Adrenal gland (tissue), 12 donors: ENCODE data around the gene FCHSD2. TPM values are rescaled to one million over a fixed set of nuclear protein-coding genes. Genes with fewer than 3 reads are reported as not detected.
A peak's percentile ranks its signal among the peaks of the same experiment; 100 is the strongest.
"Not testable (repeated sequence)": the region's sequence is repeated elsewhere in the genome, so short reads cannot be mapped to it uniquely, and the experiment has no call there.

Experiments used
- DNase-seq, 7 donors: peaks; one replicate each; pipeline ENCODE4 v3.0.0-alpha.2; 2019 to 2020
- H3K27ac ChIP-seq, 5 donors: fragments of 200-600 bp; sonication (generic) in 4 of 5; 1 replicate in 3 of 5; 2 replicates in 2 of 5; pipeline versions ENCODE4 v1.5.1 to v1.8.0; 2016 to 2020; ENCODE audit warnings: mild to moderate bottlenecking in 1 of 5
- H3K27me3 ChIP-seq: fragments of 200-600 bp; 2 replicates; pipeline ENCODE4 v1.8.0; 2021
- H3K36me3 ChIP-seq, 2 donors: fragments of 200-600 bp; replicated peaks in 1 of 2; 1 replicate in 1 of 2; 2 replicates in 1 of 2; pipeline versions ENCODE4 v1.5.1 to v1.8.0; 2018 to 2022
- H3K4me1 ChIP-seq, 2 donors: fragments of 200-600 bp; replicated peaks in 1 of 2; 1 replicate in 1 of 2; 2 replicates in 1 of 2; pipeline versions ENCODE4 v1.5.1 to v1.8.0; 2018 to 2021
- H3K4me3 ChIP-seq, 4 donors: fragments of 200-600 bp; sonication (generic) in 3 of 4; one replicate each; pipeline ENCODE4 v1.5.1; 2016 to 2018
- H3K9me3 ChIP-seq, 3 donors: fragments of 200-600 bp; sonication (generic) in 1 of 3; replicated peaks in 1 of 3; 1 replicate in 2 of 3; 2 replicates in 1 of 3; pipeline versions ENCODE4 v1.5.1 to v1.8.0; 2016 to 2021
- CTCF ChIP-seq, 6 experiments: fragments of 450-650 bp in 4 of 6; fragments of 200-600 bp in 2 of 6; sonication (generic) in 1 of 6; IDR thresholded peaks; 1 replicate in 5 of 6; 2 replicates in 1 of 6; pipeline versions ENCODE4 v1.5.1 to v1.8.0; 2016 to 2021; ENCODE audit warnings: antibody characterized with exemption in 6 of 6, mild to moderate bottlenecking in 2 of 6, moderate library complexity in 1 of 6
- POLR2A ChIP-seq, 2 donors: fragments of 450-650 bp; IDR thresholded peaks; one replicate each; pipeline ENCODE4 v1.6.1; 2017; ENCODE audit warnings: antibody characterized with exemption in 2 of 2, mild to moderate bottlenecking in 2 of 2, moderate library complexity in 1 of 2
- WGBS, 4 donors: extraction: QIAGEN DNeasy Blood & Tissue Kit in 2 of 4; methylation state at CpG; one replicate each; pipeline versions ENCODE4 v1.1.5 to v1.1.7; 2013 to 2017; 5-methylcytosine and 5-hydroxymethylcytosine counted together
- intact Hi-C, 2 donors: fragments of 100-400 bp; cut with DNase I; formaldehyde crosslinking; loops; one replicate each; pipeline versions ENCODE4 v1.14.1 to v1.15.0; 2022 to 2023
- polyA plus RNA-seq, 3 donors: library from polyadenylated mRNA; stranded (reverse); fragments of 200-250 nt in 2 of 3; fragments of 350-450 nt in 1 of 3; fragmentation: Illumina TruSeq in 1 of 3; extraction: RNeasy Lipid Tissue Mini Kit (QIAGEN cat#74804) in 1 of 3; gene quantifications; one replicate each; pipeline ENCODE4 v1.2.3, GENCODE V29; 2013 to 2014
- total RNA-seq, 9 donors: library from RNA; depleted of rRNA in 4 of 9; stranded (reverse); fragments of >200 nt in 4 of 9; fragments of 120-200 nt in 1 of 9; fragmentation: NEBNext Ultra II Directional in 1 of 9; extraction: Animal tissue kit (Norgen Biotek cat#: 25700) in 1 of 9; gene quantifications; one replicate each; pipeline versions ENCODE4 v1.1.0 to v1.2.4, GENCODE V29; 2013 to 2023
- donor health status: healthy with polysubstance abuse.
- donor health status: Bipolar disorder and iron deficiency.
- donor health status: DM: yes; HTN: yes; CAD: no.
- donor health status: DM: no; HTN: no; CAD: no.
- donor health status: DM: no; HTN: no; CAD: no.
- donor health status: DM: yes; HTN: yes; CAD: no.

Gene FCHSD2
- total and polyA plus RNA-seq, 12 donors = 14.6 to 67.2 (median 32.7) TPM

- Histone ChIP-seq H3K9me3 (no peaks in the 10 kb centered on the region), H3K27me3 (no peaks in the 10 kb centered on the region), H3K4me1 (peaks cover 20 to 39% of the 10 kb centered on the region in 2 donors), H3K4me3 (peak overlapping the region in 2 of 4 donors; percentile 56 to 92), H3K36me3 (peaks cover 0 to 13% of the 10 kb centered on the region in 2 donors), H3K27ac (peak overlapping the region; percentile 85 to 98 (median 94))
- TF ChIP-seq POLR2A (IDR thresholded peaks at IDR 0.05) (no peak), CTCF (IDR thresholded peaks at IDR 0.05) (peak; percentile 32 to 59 (median 51))
- intact Hi-C loops = loop anchor here in 1 of 2 donors (10.0 kb wide), 1 partner anchor 88 kb away; no protein-coding TSS in a partner anchor
- 13 to 19% (median 15%) methylated on average over 7 to 24 of the region's 24 CpGs for WGBS, 4 donors
- peak in 4 of 7 donors; percentile 61 to 77 (median 68) for DNase-seq
Measured at GRCh38 chr11:72812967-72813739, 329.0 kb downstream of the FCHSD2 start.

GRCh38 chr11:72812604-72812966 lies 329.5 kb downstream of the FCHSD2 start:
- Histone ChIP-seq H3K4me1 (peaks cover 20 to 39% of the 10 kb centered on the region in 2 donors), H3K27ac (peak overlapping the region in 2 of 5 donors; percentile 98), H3K27me3 (no peaks in the 10 kb centered on the region), H3K9me3 (no peaks in the 10 kb centered on the region), H3K4me3 (peak overlapping the region in 1 of 4 donors; percentile 92), H3K36me3 (peaks cover 0 to 7% of the 10 kb centered on the region in 2 donors)
- no peak for TF ChIP-seq POLR2A (IDR thresholded peaks at IDR 0.05)
- TF ChIP-seq CTCF (IDR thresholded peaks at IDR 0.05) = no peak
- DNase-seq = peak in 1 of 7 donors; percentile 14
- WGBS, 4 donors = 42 to 49% (median 45%) methylated on average over 4 of the region's 4 CpGs
- intact Hi-C loops = loop anchor here in 1 of 2 donors (10.0 kb wide), 1 partner anchor 88 kb away; no protein-coding TSS in a partner anchor

DNA sequence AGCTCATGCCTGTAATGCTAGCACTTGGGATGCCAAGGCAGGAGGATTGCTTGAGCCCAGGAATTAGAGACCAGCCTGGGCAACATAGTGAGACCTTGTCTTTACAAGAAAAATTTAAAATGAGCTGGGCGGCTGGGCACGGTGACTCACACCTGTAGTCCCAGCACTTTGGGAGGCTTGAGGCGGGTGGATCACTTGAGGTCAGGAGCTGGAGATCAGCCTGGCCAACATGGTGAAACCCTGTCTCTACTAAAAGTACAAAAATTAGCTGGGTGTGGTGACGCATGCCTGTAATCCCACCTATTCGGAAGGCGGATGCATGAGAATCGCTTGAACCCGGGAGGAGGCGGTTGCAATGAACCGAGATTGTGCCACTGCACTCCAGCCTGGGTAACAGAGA lies 330.4 kb downstream of the FCHSD2 start:
- peaks cover 20 to 39% of the 10 kb centered on the region in 2 donors for H3K4me1 ChIP-seq
- H3K27me3 ChIP-seq, DNase-seq, H3K4me3 ChIP-seq, H3K36me3 ChIP-seq, H3K9me3 ChIP-seq, H3K27ac ChIP-seq: not testable (repeated sequence)
- 88 to 93% (median 92%) methylated on average over 10 of the region's 10 CpGs for WGBS, 4 donors
- intact Hi-C loops = loop anchor here in 1 of 2 donors (10.0 kb wide), 1 partner anchor 87 kb away; no protein-coding TSS in a partner anchor

DNA sequence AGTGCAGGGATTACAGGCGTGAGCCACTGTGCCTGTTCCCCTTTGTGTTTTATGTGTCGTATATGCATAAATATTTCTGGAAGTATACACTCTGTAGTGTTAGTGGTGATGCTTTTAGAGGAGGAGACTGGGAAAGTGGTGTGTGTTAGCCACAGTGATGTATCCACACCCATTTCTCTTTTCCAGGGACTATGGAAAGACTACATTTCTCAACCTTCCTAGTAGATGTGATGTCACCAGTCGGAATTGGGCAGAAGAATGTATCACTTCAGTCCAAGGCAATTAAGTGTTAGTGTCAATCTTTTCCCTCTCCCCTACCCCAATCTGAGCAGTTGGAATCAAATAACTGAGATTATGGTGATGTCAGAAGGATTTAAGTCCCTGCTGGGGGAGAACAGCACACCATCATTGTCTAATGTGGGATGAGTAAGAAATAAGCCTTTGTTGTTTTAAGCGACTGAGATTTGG lies 333.8 kb downstream of the FCHSD2 start:
- Histone ChIP-seq H3K27me3 (no peaks in the 10 kb centered on the region), H3K27ac (peak overlapping the region in 1 of 5 donors; percentile 63), H3K36me3 (peaks cover 0 to 4% of the 10 kb centered on the region in 2 donors), H3K4me1 (peaks cover 7 to 17% of the 10 kb centered on the region in 2 donors), H3K4me3 (no peak overlapping the region), H3K9me3 (no peaks in the 10 kb centered on the region)
- WGBS, 4 donors = 81 to 88% (median 84%) methylated on average over 4 of the region's 4 CpGs
- TF ChIP-seq CTCF (IDR thresholded peaks at IDR 0.05) (no peak), POLR2A (IDR thresholded peaks at IDR 0.05) (no peak)
- no peak for DNase-seq
- intact Hi-C loops = no loop called here
